HUES6 (cell line): Measurements from ENCODE around the gene PGK1.
"Not testable (repeated sequence)": the region's sequence is repeated elsewhere in the genome, so short reads cannot be mapped to it uniquely, and the experiment has no call there.

Source experiments
- H3K27ac ChIP-seq: 2 replicates; pipeline ENCODE4 v1.7.0; 2013; ENCODE audit warnings: low read depth, mild to moderate bottlenecking, low read length, inconsistent platforms
- H3K27me3 ChIP-seq: 2 replicates; pipeline ENCODE4 v1.6.1; 2013; ENCODE audit warnings: low read length; ENCODE audit not compliant: control insufficient read depth, insufficient read depth
- H3K36me3 ChIP-seq: 2 replicates; pipeline ENCODE4 v1.6.1; 2013; ENCODE audit warnings: low read length; ENCODE audit not compliant: control insufficient read depth, insufficient read depth
- H3K4me1 ChIP-seq: 2 replicates; pipeline ENCODE4 v1.6.1; 2013; ENCODE audit warnings: low read length; ENCODE audit not compliant: control insufficient read depth, insufficient read depth
- H3K4me3 ChIP-seq: 2 replicates; pipeline ENCODE4 v1.5.1; 2013; ENCODE audit warnings: low read depth, low read length
- H3K9ac ChIP-seq: one replicate; pipeline ENCODE4 v1.6.1; 2013; ENCODE audit warnings: mild to moderate bottlenecking, low read length
- H3K9me3 ChIP-seq: 2 replicates; pipeline ENCODE4 v1.6.1; 2013; ENCODE audit warnings: low read depth, low read length; ENCODE audit not compliant: control insufficient read depth, insufficient read depth

The PGK1 gene

DNA sequence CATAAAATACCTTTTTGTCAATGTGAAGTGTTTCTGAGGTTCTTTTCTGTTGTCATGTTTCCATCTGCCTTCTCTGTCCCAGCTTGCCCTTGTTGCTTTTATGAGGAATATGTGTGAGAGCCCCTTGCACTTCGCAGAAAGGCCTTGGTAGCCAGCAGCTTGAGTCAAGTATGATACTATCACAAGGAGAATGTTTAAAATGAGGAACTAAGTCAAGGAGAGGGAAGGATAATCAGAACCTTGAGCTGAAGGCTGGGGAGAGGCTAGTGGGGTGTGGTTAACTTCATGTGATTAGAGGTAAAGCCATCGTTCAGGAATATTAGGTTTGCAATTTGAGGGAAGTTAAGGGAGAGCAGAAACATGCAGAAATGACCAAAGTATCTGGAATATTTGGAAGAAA is 12.7 kb downstream of the PGK1 start:
- H3K9me3 ChIP-seq: no peaks in the 10 kb centered on the region
- no peaks in the 10 kb centered on the region for H3K4me1 ChIP-seq
- H3K27me3 ChIP-seq: no peaks in the 10 kb centered on the region
- H3K4me3 ChIP-seq: no peak overlapping the region
- no peak overlapping the region for H3K27ac ChIP-seq
- H3K36me3 ChIP-seq: peaks cover 98% of the 10 kb centered on the region
- no peak overlapping the region for H3K9ac ChIP-seq

- Histone ChIP-seq H3K4me3 (no peak overlapping the region), H3K4me1 (no peaks in the 10 kb centered on the region), H3K9me3 (peaks cover 3% of the 10 kb centered on the region; the same call in 1 of the 2 replicates), H3K9ac (no peak overlapping the region), H3K36me3 (peaks cover 97% of the 10 kb centered on the region), H3K27me3 (no peaks in the 10 kb centered on the region), H3K27ac (no peak overlapping the region)
These were observed 14.6 kb downstream of the PGK1 start for GRCh38 chrX:78118628-78119027.

DNA sequence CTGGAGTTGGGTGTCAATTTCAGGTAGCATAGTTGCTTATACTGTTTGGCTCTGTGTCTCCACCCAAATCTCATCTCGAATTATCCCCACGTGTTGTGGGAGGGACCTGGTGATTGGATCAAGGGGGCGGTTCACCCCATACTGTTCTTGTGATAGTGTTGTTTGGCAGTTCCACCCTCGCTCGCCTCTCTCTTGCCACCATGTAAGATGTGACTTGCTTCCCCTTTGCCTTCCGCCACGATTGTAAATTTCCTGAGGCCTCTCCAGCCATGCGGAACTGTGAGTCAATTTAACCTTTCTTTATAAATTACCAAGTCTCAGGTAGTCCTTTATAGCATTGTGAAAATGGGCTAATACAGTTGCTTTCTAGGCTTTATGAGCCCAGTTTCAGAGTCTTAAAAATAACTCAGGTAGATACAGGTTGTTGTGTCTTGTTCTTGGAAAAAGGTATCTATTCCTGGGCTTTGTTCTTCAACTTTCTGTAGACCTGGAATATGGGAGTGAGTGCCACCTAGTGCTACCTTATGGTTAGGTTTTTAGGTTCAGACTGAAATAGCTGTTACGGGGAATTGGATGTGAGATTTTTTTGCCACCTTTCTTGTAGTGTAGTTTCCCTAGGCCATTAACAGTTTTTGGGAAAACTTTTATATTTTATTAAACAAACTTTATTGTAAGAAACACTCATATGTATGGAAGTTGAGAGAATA is 15.6 kb downstream of the PGK1 start:
- H3K36me3 ChIP-seq: peaks cover 97% of the 10 kb centered on the region

DNA sequence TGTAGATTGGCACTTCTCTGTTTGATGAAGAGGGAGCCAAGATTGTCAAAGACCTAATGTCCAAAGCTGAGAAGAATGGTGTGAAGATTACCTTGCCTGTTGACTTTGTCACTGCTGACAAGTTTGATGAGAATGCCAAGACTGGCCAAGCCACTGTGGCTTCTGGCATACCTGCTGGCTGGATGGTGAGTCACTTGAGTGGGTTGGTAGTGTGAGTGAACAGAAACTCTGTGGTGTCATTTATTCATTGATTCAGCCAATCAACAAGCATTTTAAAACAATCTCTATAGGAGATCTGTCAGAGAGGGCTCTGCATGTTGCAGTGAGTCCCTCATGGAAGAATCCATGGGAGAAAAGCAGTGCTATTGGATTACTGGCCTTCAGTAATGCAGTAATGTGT is 19.1 kb downstream of the PGK1 start:
- Histone ChIP-seq H3K9ac (no peak overlapping the region), H3K4me1 (no peaks in the 10 kb centered on the region), H3K9me3 (peaks cover 3% of the 10 kb centered on the region; the same call in 1 of the 2 replicates), H3K36me3 (peaks cover 96% of the 10 kb centered on the region), H3K27ac (no peak overlapping the region), H3K4me3 (no peak overlapping the region), H3K27me3 (no peaks in the 10 kb centered on the region)

More for the DNA sequence above, 15.6 kb downstream of the PGK1 start:
- H3K4me1 ChIP-seq: no peaks in the 10 kb centered on the region
- no peak overlapping the region for H3K9ac ChIP-seq
- peaks cover 3% of the 10 kb centered on the region; the same call in 1 of the 2 replicates for H3K9me3 ChIP-seq
- no peaks in the 10 kb centered on the region for H3K27me3 ChIP-seq
- no peak overlapping the region for H3K4me3 ChIP-seq
- H3K27ac ChIP-seq: no peak overlapping the region

DNA sequence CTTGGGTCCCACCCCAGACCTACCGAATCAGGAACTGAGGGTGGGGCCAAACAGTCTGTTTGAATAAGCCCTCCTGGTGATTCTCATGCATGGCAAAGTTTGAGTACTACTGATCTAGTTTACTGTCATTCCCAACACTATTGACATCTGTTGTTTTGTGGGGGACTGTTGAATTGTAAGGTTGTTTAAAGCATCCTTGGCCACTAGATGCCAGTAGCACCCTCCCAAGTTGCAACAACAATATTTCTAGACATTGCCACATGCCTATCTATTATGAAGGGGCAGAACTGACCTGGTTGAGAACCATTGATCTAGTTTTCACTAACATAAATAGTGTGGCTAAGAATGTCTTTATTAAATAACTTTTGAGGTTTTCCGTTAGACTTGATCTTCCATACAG is 20.3 kb downstream of the PGK1 start:
- Histone ChIP-seq H3K4me3 (no peak overlapping the region), H3K27ac (no peak overlapping the region), H3K27me3 (no peaks in the 10 kb centered on the region), H3K36me3 (peaks cover 92% of the 10 kb centered on the region), H3K4me1 (no peaks in the 10 kb centered on the region), H3K9ac (no peak overlapping the region), H3K9me3 (peaks cover 3% of the 10 kb centered on the region; the same call in 1 of the 2 replicates)

DNA sequence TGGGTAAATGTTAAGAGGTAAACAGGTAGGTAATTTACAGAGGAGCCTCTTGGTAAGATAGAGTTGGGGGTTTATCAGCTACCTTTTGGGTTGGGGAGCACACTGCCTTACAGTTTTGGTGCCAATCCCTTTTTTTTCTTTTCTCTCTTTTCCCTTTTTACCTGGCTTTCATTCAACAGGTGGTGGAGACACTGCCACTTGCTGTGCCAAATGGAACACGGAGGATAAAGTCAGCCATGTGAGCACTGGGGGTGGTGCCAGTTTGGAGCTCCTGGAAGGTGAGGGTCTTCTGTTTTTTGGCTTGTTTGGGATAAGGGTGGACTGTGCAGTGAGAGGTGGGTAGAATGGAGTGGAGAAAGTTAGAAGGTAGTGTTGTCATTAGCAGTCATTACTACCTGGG is 21.1 kb downstream of the PGK1 start:
- Histone ChIP-seq H3K36me3 (peaks cover 87% of the 10 kb centered on the region), H3K9me3 (peaks cover 3% of the 10 kb centered on the region; the same call in 1 of the 2 replicates), H3K4me3 (no peak overlapping the region), H3K4me1 (no peaks in the 10 kb centered on the region), H3K27ac (no peak overlapping the region), H3K9ac (no peak overlapping the region), H3K27me3 (no peaks in the 10 kb centered on the region)

- not testable (repeated sequence) for H3K9ac ChIP-seq, H3K27ac ChIP-seq, H3K9me3 ChIP-seq, H3K27me3 ChIP-seq, H3K4me1 ChIP-seq, H3K4me3 ChIP-seq
- H3K36me3 ChIP-seq: peaks cover 88% of the 10 kb centered on the region
These were observed 21.7 kb downstream of the PGK1 start for GRCh38 chrX:78125781-78126180.

DNA sequence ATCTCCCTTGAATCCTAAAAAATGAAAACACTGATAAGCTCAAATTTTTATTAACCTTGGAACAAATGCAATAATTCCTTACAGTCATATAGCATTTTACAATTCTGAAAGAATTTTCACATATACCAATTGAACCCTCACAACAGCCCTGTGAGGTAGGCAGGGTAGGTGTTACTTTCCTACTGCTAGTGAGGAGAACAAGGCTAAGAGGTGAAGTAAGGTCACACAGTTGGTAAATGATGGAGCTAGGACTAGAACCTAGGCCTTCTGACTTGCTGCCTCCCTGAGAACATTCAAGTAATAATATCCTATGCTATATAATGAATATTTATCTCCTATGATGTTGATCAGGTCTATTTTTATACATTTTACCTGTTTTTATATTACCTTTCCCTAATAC is 25.7 kb downstream of the PGK1 start:
- no peak overlapping the region for H3K9ac ChIP-seq
- H3K4me3 ChIP-seq: no peak overlapping the region
- H3K9me3 ChIP-seq: no peaks in the 10 kb centered on the region; the same call in 1 of the 2 replicates
- H3K27ac ChIP-seq: no peak overlapping the region
- peaks cover 62% of the 10 kb centered on the region for H3K36me3 ChIP-seq
- H3K4me1 ChIP-seq: no peaks in the 10 kb centered on the region
- H3K27me3 ChIP-seq: no peaks in the 10 kb centered on the region

DNA sequence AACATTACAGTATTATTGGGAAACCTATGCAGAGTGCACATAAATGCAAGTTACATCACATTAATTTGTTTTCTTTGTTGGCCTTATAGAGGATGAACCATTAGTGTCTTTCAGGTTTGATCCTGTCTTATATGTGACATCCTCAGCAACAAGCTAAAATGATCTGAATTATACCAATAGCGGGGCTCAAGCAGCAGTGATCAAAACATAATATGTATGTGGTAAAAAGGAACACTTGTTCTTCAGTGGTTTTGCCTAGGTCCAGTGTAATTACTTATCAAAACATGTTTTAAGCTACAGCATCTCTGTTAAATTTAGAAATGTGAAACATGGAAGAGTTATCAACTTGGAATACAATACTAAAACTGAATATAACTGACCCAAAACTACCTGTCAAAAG is 26.3 kb downstream of the PGK1 start:
- Histone ChIP-seq H3K27me3 (no peaks in the 10 kb centered on the region), H3K36me3 (peaks cover 55% of the 10 kb centered on the region), H3K27ac (no peak overlapping the region), H3K9ac (no peak overlapping the region), H3K4me1 (no peaks in the 10 kb centered on the region), H3K9me3 (no peaks in the 10 kb centered on the region; the same call in 1 of the 2 replicates), H3K4me3 (no peak overlapping the region)

DNA sequence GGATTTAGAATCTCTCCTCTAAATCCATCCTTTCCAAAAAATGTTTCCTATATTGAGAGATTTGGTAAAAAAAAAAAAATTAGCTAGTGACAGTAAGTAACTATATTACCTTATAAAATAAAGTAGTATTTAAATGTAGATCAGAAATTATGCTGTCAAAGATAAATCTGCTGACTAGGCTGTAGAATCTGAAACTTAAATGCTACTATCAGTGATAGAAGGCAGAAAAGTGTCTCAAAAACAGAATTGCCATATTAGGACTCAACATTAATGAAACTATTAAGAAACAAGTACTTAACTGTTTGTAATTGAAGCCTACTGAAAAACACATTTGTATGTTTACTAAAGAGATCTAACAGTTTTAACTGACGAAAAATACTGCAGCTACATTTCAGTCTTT is 27.1 kb downstream of the PGK1 start:
- H3K9ac ChIP-seq: no peak overlapping the region
- H3K4me1 ChIP-seq: no peaks in the 10 kb centered on the region
- no peak overlapping the region for H3K4me3 ChIP-seq
- no peaks in the 10 kb centered on the region; the same call in 1 of the 2 replicates for H3K9me3 ChIP-seq
- H3K27me3 ChIP-seq: no peaks in the 10 kb centered on the region
- H3K27ac ChIP-seq: no peak overlapping the region
- H3K36me3 ChIP-seq: peaks cover 48% of the 10 kb centered on the region

DNA sequence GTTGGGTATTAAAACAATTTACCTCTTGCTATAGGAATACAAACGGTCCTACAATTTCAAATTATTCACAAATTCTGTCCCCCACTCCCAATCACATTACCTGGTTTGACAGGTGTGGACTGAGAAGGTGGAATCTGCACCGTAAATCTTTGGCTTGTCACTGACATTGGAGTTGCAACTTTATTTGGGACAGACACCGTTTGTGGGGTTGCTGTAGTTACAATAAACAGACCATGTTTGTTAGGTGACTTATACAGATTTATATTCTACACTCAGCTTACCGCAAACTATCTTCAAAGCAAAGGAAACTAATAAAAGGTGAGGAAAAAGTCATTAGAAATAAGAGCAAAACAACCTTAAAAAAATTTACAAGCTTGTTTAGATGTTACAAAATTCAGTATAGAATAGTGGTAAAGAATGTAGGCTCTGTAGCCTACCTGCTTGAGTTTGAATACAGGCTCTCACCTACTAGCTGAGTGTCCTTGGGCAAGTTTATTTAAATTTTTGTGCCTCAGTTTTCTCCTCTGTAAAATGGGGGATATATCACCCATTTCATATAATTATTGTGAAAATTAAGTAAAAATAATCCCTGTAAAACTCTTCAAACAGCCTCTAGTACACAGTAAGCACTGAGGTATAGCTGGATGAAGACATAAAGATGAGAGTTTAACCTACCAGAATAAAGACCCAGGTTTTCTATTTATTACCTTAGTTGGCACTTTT is 29.4 kb downstream of the PGK1 start:
- Histone ChIP-seq H3K36me3 (peaks cover 26% of the 10 kb centered on the region), H3K9ac (no peak overlapping the region), H3K4me1 (no peaks in the 10 kb centered on the region), H3K4me3 (no peak overlapping the region), H3K27me3 (no peaks in the 10 kb centered on the region), H3K9me3 (no peaks in the 10 kb centered on the region; the same call in 1 of the 2 replicates), H3K27ac (no peak overlapping the region)
